Liver (tissue), 9 donors: ENCODE results near the gene HEATR3. TPM values are rescaled to one million over a fixed set of nuclear protein-coding genes. Genes with fewer than 3 reads are reported as not detected.

Experiments used
- DNase-seq: peaks from one replicate; pipeline ENCODE4 v3.0.0-alpha.2; 2017; ENCODE audit warnings: low spot score
- H3K27ac ChIP-seq, 2 donors: one replicate each; pipeline ENCODE4 v1.7.0; 2013; ENCODE audit warnings: inconsistent platforms in 2 of 2, low read length in 2 of 2, control low read depth in 1 of 2, low read depth in 1 of 2, mild to moderate bottlenecking in 1 of 2
- H3K27me3 ChIP-seq, 4 donors: one replicate each; pipeline versions ENCODE4 v1.6.1 to v1.7.0; 2013; ENCODE audit warnings: low read length in 3 of 4, inconsistent platforms in 1 of 4, mild to moderate bottlenecking in 1 of 4, moderate library complexity in 1 of 4; ENCODE audit not compliant: control insufficient read depth in 4 of 4, insufficient read depth in 4 of 4
- H3K36me3 ChIP-seq, 4 donors: one replicate each; pipeline versions ENCODE4 v1.6.1 to v1.7.0; 2013; ENCODE audit warnings: low read length in 3 of 4, mild to moderate bottlenecking in 3 of 4, low read depth in 1 of 4, moderate library complexity in 1 of 4; ENCODE audit not compliant: control insufficient read depth in 4 of 4, insufficient read depth in 3 of 4
- H3K4me1 ChIP-seq, 4 donors: one replicate each; pipeline versions ENCODE4 v1.6.1 to v1.7.0; 2013; ENCODE audit warnings: low read length in 3 of 4, mild to moderate bottlenecking in 3 of 4, moderate library complexity in 1 of 4; ENCODE audit not compliant: control insufficient read depth in 4 of 4, insufficient read depth in 4 of 4
- H3K4me3 ChIP-seq, 3 donors: one replicate each; pipeline versions ENCODE4 v1.6.1 to v1.7.0; 2013; ENCODE audit warnings: low read length in 3 of 3, control low read depth in 1 of 3, low read depth in 1 of 3, mild to moderate bottlenecking in 1 of 3
- H3K9ac ChIP-seq, 2 donors: one replicate each; pipeline ENCODE4 v1.7.0; 2013; ENCODE audit warnings: low read length in 2 of 2, mild to moderate bottlenecking in 2 of 2, moderate library complexity in 2 of 2, control low read depth in 1 of 2, low read depth in 1 of 2
- H3K9me3 ChIP-seq, 4 donors: one replicate each; pipeline versions ENCODE4 v1.6.1 to v1.7.0; 2013; ENCODE audit warnings: low read length in 3 of 4; ENCODE audit not compliant: control insufficient read depth in 4 of 4
- EGR1 ChIP-seq, 2 donors: IDR thresholded peaks; 2 replicates each; pipeline ENCODE4 v1.6.1; 2016 to 2018; ENCODE audit warnings: antibody characterized with exemption in 2 of 2, low read depth in 2 of 2
- FOXA1 ChIP-seq: IDR thresholded peaks from 2 replicates; pipeline ENCODE4 v1.6.1; 2016; ENCODE audit warnings: antibody characterized with exemption
- FOXA2 ChIP-seq: IDR thresholded peaks from 2 replicates; pipeline ENCODE4 v1.6.1; 2016; ENCODE audit warnings: antibody characterized with exemption
- GABPA ChIP-seq, 2 donors: IDR thresholded peaks in 1 of 2; conservative IDR thresholded peaks in 1 of 2; 2 replicates each; pipeline ENCODE4 v1.6.1; 2016; ENCODE audit warnings: antibody characterized with exemption in 2 of 2, mild to moderate bottlenecking in 1 of 2, moderate library complexity in 1 of 2
- HNF4A ChIP-seq, 2 donors: conservative IDR thresholded peaks; 2 replicates each; pipeline ENCODE4 v1.6.1; 2016; ENCODE audit warnings: antibody characterized with exemption in 2 of 2, mild to moderate bottlenecking in 2 of 2
- HNF4G ChIP-seq: IDR thresholded peaks from 2 replicates; pipeline ENCODE4 v1.6.1; 2016; ENCODE audit warnings: antibody characterized with exemption
- JUND ChIP-seq, 2 donors: IDR thresholded peaks; 2 replicates each; pipeline ENCODE4 v1.6.1; 2016; ENCODE audit warnings: antibody characterized with exemption in 2 of 2
- NR2F2 ChIP-seq: IDR thresholded peaks from 2 replicates; pipeline ENCODE4 v1.6.1; 2016; ENCODE audit warnings: antibody characterized with exemption
- RAD21 ChIP-seq, 2 donors: IDR thresholded peaks; 2 replicates each; pipeline ENCODE4 v1.6.1; 2016; ENCODE audit warnings: antibody characterized with exemption in 2 of 2, mild to moderate bottlenecking in 2 of 2
- RXRA ChIP-seq, 2 donors: IDR thresholded peaks; 2 replicates each; pipeline ENCODE4 v1.6.1; 2017 to 2018; ENCODE audit warnings: antibody characterized with exemption in 2 of 2, mild to moderate bottlenecking in 1 of 2
- SP1 ChIP-seq: IDR thresholded peaks from 2 replicates; pipeline ENCODE4 v1.6.1; 2018; ENCODE audit warnings: antibody characterized with exemption, mild to moderate bottlenecking
- TAF1 ChIP-seq: conservative IDR thresholded peaks from 2 replicates; pipeline ENCODE4 v1.6.1; 2016; ENCODE audit warnings: antibody characterized with exemption, mild to moderate bottlenecking
- YY1 ChIP-seq: IDR thresholded peaks from 2 replicates; pipeline ENCODE4 v1.6.1; 2016; ENCODE audit warnings: antibody characterized with exemption, mild to moderate bottlenecking
- WGBS: extraction: QIAGEN DNeasy Blood & Tissue Kit; methylation state at CpG from one replicate; pipeline ENCODE4 v1.1.7; 2013; 5-methylcytosine and 5-hydroxymethylcytosine counted together
- polyA plus RNA-seq, 2 donors: library from polyadenylated mRNA; stranded (reverse) in 1 of 2; unstranded in 1 of 2; fragments of 200-250 nt in 1 of 2; fragments of >200 nt in 1 of 2; fragmentation: Nextera tagmentation in 1 of 2; extraction: Ambion mirVana in 1 of 2; gene quantifications; one replicate each; pipeline versions ENCODE4 v1.2.1 to v1.2.3, GENCODE V29; 2013 to 2015
- total RNA-seq, 2 donors: library from RNA; depleted of rRNA; stranded (reverse); fragments of >200 nt; gene quantifications; one replicate each; pipeline ENCODE4 v1.2.3, GENCODE V29; 2014
- TF ChIP-seq, protein P1 (sequence below): fragments of 150-350 bp; IDR thresholded peaks from 2 replicates; pipeline ENCODE4 v1.5.1; 2017; ENCODE audit warnings: improper control_type of control experiment, low read depth, low read length; ENCODE audit not compliant: missing input control
- TF ChIP-seq, protein P2 (sequence below): IDR thresholded peaks from 2 replicates; pipeline ENCODE4 v1.6.1; 2016; ENCODE audit warnings: antibody characterized with exemption, mild to moderate bottlenecking
- TF ChIP-seq, protein P3 (sequence below): IDR thresholded peaks from 2 replicates; pipeline ENCODE4 v1.6.1; 2016; ENCODE audit warnings: antibody characterized with exemption
- TF ChIP-seq, protein P4 (sequence below): IDR thresholded peaks from 2 replicates; pipeline ENCODE4 v1.6.1; 2016; ENCODE audit warnings: antibody characterized with exemption
- TF ChIP-seq, protein P5 (sequence below): IDR thresholded peaks from 2 replicates; pipeline ENCODE4 v1.6.1; 2016; ENCODE audit warnings: antibody characterized with exemption
- donor health status: healthy.
- donor health status: healthy.
- donor health status: healthy.
- donor health status: healthy.
- donor health status: healthy.

The HEATR3 gene
- total and polyA plus RNA-seq, 4 donors: 3.8 to 24.3 (median 9.7) TPM

DNA sequence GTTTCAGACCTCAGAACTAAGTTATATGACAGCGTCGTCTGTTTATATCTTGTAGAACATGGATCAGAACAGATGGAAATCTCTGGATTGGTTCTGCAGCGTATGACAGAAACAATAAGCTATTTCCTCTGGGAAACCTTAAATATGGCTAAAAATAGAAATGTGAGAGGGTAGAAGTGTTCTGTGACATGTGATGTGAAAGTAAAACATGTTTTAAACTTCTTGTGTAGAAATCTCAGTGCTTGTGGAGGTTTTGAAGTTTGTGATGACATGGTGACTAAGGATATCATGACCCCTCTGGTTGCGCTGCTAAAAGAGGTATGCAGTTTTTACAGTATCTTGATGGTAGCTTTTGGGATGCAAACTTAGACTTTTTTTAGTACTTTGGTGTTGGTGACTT, 2.8 kb downstream of the HEATR3 start:
- TF ChIP-seq, protein P1, sequence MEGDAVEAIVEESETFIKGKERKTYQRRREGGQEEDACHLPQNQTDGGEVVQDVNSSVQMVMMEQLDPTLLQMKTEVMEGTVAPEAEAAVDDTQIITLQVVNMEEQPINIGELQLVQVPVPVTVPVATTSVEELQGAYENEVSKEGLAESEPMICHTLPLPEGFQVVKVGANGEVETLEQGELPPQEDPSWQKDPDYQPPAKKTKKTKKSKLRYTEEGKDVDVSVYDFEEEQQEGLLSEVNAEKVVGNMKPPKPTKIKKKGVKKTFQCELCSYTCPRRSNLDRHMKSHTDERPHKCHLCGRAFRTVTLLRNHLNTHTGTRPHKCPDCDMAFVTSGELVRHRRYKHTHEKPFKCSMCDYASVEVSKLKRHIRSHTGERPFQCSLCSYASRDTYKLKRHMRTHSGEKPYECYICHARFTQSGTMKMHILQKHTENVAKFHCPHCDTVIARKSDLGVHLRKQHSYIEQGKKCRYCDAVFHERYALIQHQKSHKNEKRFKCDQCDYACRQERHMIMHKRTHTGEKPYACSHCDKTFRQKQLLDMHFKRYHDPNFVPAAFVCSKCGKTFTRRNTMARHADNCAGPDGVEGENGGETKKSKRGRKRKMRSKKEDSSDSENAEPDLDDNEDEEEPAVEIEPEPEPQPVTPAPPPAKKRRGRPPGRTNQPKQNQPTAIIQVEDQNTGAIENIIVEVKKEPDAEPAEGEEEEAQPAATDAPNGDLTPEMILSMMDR: no peak
- no peak for TF ChIP-seq HNF4G
- TF ChIP-seq RAD21 (IDR thresholded peaks at IDR 0.05): no peak
- no peak for TF ChIP-seq FOXA2
- no peak for TF ChIP-seq FOXA1
- TF ChIP-seq, protein P2, sequence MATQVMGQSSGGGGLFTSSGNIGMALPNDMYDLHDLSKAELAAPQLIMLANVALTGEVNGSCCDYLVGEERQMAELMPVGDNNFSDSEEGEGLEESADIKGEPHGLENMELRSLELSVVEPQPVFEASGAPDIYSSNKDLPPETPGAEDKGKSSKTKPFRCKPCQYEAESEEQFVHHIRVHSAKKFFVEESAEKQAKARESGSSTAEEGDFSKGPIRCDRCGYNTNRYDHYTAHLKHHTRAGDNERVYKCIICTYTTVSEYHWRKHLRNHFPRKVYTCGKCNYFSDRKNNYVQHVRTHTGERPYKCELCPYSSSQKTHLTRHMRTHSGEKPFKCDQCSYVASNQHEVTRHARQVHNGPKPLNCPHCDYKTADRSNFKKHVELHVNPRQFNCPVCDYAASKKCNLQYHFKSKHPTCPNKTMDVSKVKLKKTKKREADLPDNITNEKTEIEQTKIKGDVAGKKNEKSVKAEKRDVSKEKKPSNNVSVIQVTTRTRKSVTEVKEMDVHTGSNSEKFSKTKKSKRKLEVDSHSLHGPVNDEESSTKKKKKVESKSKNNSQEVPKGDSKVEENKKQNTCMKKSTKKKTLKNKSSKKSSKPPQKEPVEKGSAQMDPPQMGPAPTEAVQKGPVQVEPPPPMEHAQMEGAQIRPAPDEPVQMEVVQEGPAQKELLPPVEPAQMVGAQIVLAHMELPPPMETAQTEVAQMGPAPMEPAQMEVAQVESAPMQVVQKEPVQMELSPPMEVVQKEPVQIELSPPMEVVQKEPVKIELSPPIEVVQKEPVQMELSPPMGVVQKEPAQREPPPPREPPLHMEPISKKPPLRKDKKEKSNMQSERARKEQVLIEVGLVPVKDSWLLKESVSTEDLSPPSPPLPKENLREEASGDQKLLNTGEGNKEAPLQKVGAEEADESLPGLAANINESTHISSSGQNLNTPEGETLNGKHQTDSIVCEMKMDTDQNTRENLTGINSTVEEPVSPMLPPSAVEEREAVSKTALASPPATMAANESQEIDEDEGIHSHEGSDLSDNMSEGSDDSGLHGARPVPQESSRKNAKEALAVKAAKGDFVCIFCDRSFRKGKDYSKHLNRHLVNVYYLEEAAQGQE: no peak
- no peak for TF ChIP-seq JUND (IDR thresholded peaks at IDR 0.05)
- TF ChIP-seq EGR1 (IDR thresholded peaks at IDR 0.05; ENCODE audit: low read depth in 2 of 2): no peak
- TF ChIP-seq RXRA (IDR thresholded peaks at IDR 0.05): no peak
- TF ChIP-seq, protein P3, sequence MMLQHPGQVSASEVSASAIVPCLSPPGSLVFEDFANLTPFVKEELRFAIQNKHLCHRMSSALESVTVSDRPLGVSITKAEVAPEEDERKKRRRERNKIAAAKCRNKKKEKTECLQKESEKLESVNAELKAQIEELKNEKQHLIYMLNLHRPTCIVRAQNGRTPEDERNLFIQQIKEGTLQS: no peak
- TF ChIP-seq NR2F2: no peak
- TF ChIP-seq TAF1: no peak
- no peak for TF ChIP-seq YY1
- no peak for TF ChIP-seq GABPA (IDR thresholded peaks at IDR 0.05 in 1 of 2, conservative IDR thresholded peaks at IDR 0.05 in 1 of 2)
- TF ChIP-seq, protein P4, sequence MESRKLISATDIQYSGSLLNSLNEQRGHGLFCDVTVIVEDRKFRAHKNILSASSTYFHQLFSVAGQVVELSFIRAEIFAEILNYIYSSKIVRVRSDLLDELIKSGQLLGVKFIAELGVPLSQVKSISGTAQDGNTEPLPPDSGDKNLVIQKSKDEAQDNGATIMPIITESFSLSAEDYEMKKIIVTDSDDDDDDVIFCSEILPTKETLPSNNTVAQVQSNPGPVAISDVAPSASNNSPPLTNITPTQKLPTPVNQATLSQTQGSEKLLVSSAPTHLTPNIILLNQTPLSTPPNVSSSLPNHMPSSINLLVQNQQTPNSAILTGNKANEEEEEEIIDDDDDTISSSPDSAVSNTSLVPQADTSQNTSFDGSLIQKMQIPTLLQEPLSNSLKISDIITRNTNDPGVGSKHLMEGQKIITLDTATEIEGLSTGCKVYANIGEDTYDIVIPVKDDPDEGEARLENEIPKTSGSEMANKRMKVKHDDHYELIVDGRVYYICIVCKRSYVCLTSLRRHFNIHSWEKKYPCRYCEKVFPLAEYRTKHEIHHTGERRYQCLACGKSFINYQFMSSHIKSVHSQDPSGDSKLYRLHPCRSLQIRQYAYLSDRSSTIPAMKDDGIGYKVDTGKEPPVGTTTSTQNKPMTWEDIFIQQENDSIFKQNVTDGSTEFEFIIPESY: no peak
- TF ChIP-seq SP1: no peak
- TF ChIP-seq, protein P5, sequence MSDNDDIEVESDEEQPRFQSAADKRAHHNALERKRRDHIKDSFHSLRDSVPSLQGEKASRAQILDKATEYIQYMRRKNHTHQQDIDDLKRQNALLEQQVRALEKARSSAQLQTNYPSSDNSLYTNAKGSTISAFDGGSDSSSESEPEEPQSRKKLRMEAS: no peak
- TF ChIP-seq HNF4A (conservative IDR thresholded peaks at IDR 0.05): no peak
- no peak for DNase-seq
- 87% methylated on average over 4 of the region's 4 CpGs for WGBS
- Histone ChIP-seq H3K4me1 (peaks cover 0 to 17% (median 7%) of the 10 kb centered on the region in 4 donors), H3K9me3 (no peaks in the 10 kb centered on the region), H3K4me3 (no peak overlapping the region), H3K27ac (no peak overlapping the region), H3K9ac (no peak overlapping the region), H3K27me3 (no peaks in the 10 kb centered on the region), H3K36me3 (peaks cover 1 to 13% (median 10%) of the 10 kb centered on the region in 4 donors)
